PFSK-1 (cell line): ENCODE data around the gene CXCL16.

ENCODE experiments used
- POLR2AphosphoS5 ChIP-seq: IDR thresholded peaks from 2 replicates; pipeline ENCODE4 v1.6.1; 2012; ENCODE audit warnings: low read depth, mild to moderate bottlenecking, control low read depth, low read length, moderate library complexity
- SIN3A ChIP-seq: IDR thresholded peaks from 2 replicates; pipeline ENCODE4 v1.6.1; 2012; ENCODE audit warnings: mild to moderate bottlenecking, low read length, moderate library complexity, borderline replicate concordance; ENCODE audit not compliant: insufficient read depth
- TF ChIP-seq, protein P1 (sequence below), 2 experiments: IDR thresholded peaks; 2 replicates each; pipeline versions ENCODE4 v1.6.1 to v1.8.0; 2011 to 2012; ENCODE audit warnings: low read depth in 2 of 2, low read length in 2 of 2, control low read depth in 1 of 2, inconsistent platforms in 1 of 2, mild to moderate bottlenecking in 1 of 2, moderate library complexity in 1 of 2; ENCODE audit not compliant: insufficient read depth in 1 of 2

DNA sequence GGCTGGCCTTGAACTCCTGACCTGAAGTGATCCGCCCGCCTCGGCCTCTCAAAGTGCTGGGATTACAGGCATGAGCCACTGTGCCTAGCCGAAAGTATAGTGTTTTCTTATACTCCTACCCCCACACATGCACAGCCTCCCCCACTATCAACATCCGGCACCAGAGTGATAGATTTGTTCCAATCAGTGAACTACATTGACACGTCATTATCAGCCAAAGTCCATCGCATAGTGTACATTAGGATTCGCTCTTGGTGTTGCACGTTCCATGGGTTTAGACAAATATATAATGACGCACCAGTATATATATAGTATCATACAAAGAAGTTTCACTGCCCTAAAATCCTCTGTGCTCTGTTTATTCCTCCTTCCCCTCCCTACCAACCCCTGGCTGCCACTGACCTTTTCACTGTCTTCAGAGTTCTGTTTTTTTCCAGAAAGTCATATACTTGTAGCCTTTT lies 20.1 kb upstream of the CXCL16 start:
- TF ChIP-seq, protein P1, sequence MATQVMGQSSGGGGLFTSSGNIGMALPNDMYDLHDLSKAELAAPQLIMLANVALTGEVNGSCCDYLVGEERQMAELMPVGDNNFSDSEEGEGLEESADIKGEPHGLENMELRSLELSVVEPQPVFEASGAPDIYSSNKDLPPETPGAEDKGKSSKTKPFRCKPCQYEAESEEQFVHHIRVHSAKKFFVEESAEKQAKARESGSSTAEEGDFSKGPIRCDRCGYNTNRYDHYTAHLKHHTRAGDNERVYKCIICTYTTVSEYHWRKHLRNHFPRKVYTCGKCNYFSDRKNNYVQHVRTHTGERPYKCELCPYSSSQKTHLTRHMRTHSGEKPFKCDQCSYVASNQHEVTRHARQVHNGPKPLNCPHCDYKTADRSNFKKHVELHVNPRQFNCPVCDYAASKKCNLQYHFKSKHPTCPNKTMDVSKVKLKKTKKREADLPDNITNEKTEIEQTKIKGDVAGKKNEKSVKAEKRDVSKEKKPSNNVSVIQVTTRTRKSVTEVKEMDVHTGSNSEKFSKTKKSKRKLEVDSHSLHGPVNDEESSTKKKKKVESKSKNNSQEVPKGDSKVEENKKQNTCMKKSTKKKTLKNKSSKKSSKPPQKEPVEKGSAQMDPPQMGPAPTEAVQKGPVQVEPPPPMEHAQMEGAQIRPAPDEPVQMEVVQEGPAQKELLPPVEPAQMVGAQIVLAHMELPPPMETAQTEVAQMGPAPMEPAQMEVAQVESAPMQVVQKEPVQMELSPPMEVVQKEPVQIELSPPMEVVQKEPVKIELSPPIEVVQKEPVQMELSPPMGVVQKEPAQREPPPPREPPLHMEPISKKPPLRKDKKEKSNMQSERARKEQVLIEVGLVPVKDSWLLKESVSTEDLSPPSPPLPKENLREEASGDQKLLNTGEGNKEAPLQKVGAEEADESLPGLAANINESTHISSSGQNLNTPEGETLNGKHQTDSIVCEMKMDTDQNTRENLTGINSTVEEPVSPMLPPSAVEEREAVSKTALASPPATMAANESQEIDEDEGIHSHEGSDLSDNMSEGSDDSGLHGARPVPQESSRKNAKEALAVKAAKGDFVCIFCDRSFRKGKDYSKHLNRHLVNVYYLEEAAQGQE (IDR thresholded peaks at IDR 0.05; ENCODE audit: insufficient read depth in 1 of 2, low read depth in 2 of 2, low read length in 2 of 2): no peak
- TF ChIP-seq POLR2AphosphoS5 (no peak), SIN3A (no peak)
